HepG2 (cell line): ENCODE measurements around the gene PHF23. TPM values are rescaled to one million over a fixed set of nuclear protein-coding genes. Genes with fewer than 3 reads are reported as not detected.
A peak's percentile ranks its signal among the peaks of the same experiment; 100 is the strongest.

Experiments used
- DMAP1 ChIP-seq: IDR thresholded peaks from 2 replicates; pipeline ENCODE4 v1.6.1; 2016
- HNRNPL ChIP-seq: fragments of 200-400 bp; formaldehyde crosslinking; IDR thresholded peaks from 2 replicates; pipeline ENCODE4 v1.6.1; 2017; ENCODE audit warnings: mild to moderate bottlenecking, low read depth, low read length
- MEIS2 ChIP-seq: sonication (generic); formaldehyde crosslinking; IDR thresholded peaks from 2 replicates; pipeline ENCODE4 v1.9.0; 2021; ENCODE audit warnings: mild to moderate bottlenecking, missing genetic modification reagents
- MIER2 ChIP-seq: IDR thresholded peaks from 2 replicates; pipeline ENCODE4 v1.6.1; 2016; ENCODE audit warnings: missing biosample characterization, missing genetic modification reagents
- PHF21A ChIP-seq: sonication (generic); formaldehyde crosslinking; IDR thresholded peaks from 2 replicates; pipeline ENCODE4 v1.5.0; 2020; ENCODE audit warnings: mild to moderate bottlenecking, missing genetic modification reagents
- RFXANK ChIP-seq: IDR thresholded peaks from 2 replicates; pipeline ENCODE4 v1.6.1; 2016
- RXRA ChIP-seq: sonication (generic); formaldehyde crosslinking; IDR thresholded peaks from 2 replicates; pipeline ENCODE4 v1.5.1; 2020; ENCODE audit warnings: missing genetic modification reagents
- SAP130 ChIP-seq: IDR thresholded peaks from 2 replicates; pipeline ENCODE4 v1.6.1; 2016; ENCODE audit warnings: low read depth
- SP1 ChIP-seq, 2 experiments: fragments of 450-650 bp in 1 of 2; sonication (generic) in 1 of 2; formaldehyde crosslinking in 1 of 2; IDR thresholded peaks; 2 replicates each; pipeline versions ENCODE4 v1.4.0 to v1.6.1; 2016 to 2020; ENCODE audit warnings: missing genetic modification reagents in 1 of 2
- TBX3 ChIP-seq: fragments of 450-650 bp; IDR thresholded peaks from 2 replicates; pipeline ENCODE4 v1.6.1; 2017; ENCODE audit warnings: antibody characterized with exemption, mild to moderate bottlenecking, inconsistent platforms, borderline replicate concordance
- TCF7 ChIP-seq: sonication (generic); IDR thresholded peaks from 2 replicates; pipeline ENCODE4 v1.6.1; 2016; ENCODE audit warnings: antibody characterized with exemption, low read depth
- THAP11 ChIP-seq: IDR thresholded peaks from 2 replicates; pipeline ENCODE4 v1.6.1; 2016; ENCODE audit warnings: missing biosample characterization, missing genetic modification reagents
- YEATS2 ChIP-seq: sonication (generic); formaldehyde crosslinking; IDR thresholded peaks from 2 replicates; pipeline ENCODE4 v1.4.0; 2020; ENCODE audit warnings: missing genetic modification reagents, borderline replicate concordance
- ZFP36L1 ChIP-seq: sonication (generic); formaldehyde crosslinking; IDR thresholded peaks from 2 replicates; pipeline ENCODE4 v1.8.0; 2022; ENCODE audit warnings: mild to moderate bottlenecking, missing genetic modification reagents, moderate library complexity
- ZFP41 ChIP-seq: sonication (generic); formaldehyde crosslinking; IDR thresholded peaks from 2 replicates; pipeline ENCODE4 v1.4.0; 2020; ENCODE audit warnings: mild to moderate bottlenecking, missing genetic modification reagents, borderline replicate concordance
- ZNF253 ChIP-seq: sonication (generic); formaldehyde crosslinking; IDR thresholded peaks from 2 replicates; pipeline ENCODE4 v1.8.0; 2022; ENCODE audit warnings: mild to moderate bottlenecking, missing genetic modification reagents, borderline replicate concordance
- ZNF44 ChIP-seq: sonication (generic); formaldehyde crosslinking; IDR thresholded peaks from 2 replicates; pipeline ENCODE4 v1.5.1; 2020; ENCODE audit warnings: mild to moderate bottlenecking, missing genetic modification reagents
- polyA plus RNA-seq, 8 experiments: library from polyadenylated mRNA; depleted of rRNA in 3 of 8; stranded (reverse) in 7 of 8; unstranded in 1 of 8; fragments of >200 nt; fragmentation: Illumina TruSeq in 4 of 8; extraction: Trizol in 4 of 8; gene quantifications; 2 replicates each; pipeline versions ENCODE4 v1.2.1 to v1.2.3, GENCODE V29; 2011 to 2016; ENCODE audit warnings: low read depth in 4 of 8, missing spikeins in 1 of 8, mixed read lengths in 1 of 8; ENCODE audit not compliant: insufficient read depth in 1 of 8
- total RNA-seq, 5 experiments: library from RNA; depleted of rRNA; stranded (reverse); fragments of >200 nt; fragmentation: Illumina TruSeq; extraction: Trizol; gene quantifications; 2 replicates each; pipeline ENCODE4 v1.2.3, GENCODE V29; 2016; ENCODE audit warnings: low read depth in 1 of 5
- TF ChIP-seq, protein P1 (sequence below): sonication (generic); formaldehyde crosslinking; IDR thresholded peaks from 2 replicates; pipeline ENCODE4 v1.4.0; 2020; ENCODE audit warnings: mild to moderate bottlenecking, missing genetic modification reagents
- TF ChIP-seq, protein P2 (sequence below): sonication (generic); formaldehyde crosslinking; IDR thresholded peaks from 2 replicates; pipeline ENCODE4 v1.8.0; 2022; ENCODE audit warnings: mild to moderate bottlenecking, missing genetic modification reagents; ENCODE audit not compliant: insufficient replicate concordance
- TF ChIP-seq, protein P3 (sequence below): sonication (generic); formaldehyde crosslinking; IDR thresholded peaks from 2 replicates; pipeline ENCODE4 v1.5.0; 2020; ENCODE audit warnings: missing genetic modification reagents
- TF ChIP-seq, protein P4 (sequence below): fragments of 450-650 bp; IDR thresholded peaks from 2 replicates; pipeline ENCODE4 v1.6.1; 2016

The PHF23 gene
- total and polyA plus RNA-seq, 2 of the 13 experiments (the other 11 are each of a cell fraction or from before 2014, with no cell fraction given), result 27.6 to 33.2 TPM

DNA sequence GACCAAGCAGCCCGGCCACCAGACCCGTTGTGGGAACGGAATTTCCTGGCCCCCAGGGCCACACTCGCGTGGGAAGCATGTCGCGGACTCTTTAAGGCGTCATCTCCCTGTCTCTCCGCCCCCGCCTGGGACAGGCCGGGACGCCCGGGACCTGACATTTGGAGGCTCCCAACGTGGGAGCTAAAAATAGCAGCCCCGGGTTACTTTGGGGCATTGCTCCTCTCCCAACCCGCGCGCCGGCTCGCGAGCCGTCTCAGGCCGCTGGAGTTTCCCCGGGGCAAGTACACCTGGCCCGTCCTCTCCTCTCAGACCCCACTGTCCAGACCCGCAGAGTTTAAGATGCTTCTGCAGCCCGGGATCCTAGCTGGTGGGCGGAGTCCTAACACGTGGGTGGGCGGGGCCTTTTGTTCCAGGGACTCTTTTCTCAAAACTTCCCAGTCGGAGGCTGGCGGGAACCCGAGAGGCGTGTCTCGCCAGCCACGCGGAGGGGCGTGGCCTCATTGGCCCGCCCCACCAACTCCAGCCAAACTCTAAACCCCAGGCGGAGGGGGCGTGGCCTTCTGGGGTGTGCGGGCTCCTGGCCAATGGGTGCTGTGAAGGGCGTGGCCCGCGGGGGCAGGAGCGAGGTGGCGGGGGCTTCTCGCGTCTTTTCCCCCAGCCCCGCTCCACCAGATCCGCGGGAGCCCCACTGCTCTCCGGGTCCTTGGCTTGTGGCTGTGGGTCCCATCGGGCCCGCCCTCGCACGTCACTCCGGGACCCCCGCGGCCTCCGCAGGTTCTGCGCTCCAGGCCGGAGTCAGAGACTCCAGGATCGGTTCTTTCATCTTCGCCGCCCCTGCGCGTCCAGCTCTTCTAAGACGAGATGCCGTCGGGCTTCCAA is 42.1 kb upstream of the PHF23 start, which contains the start of gene SLC2A4 (continued):
- 0 out of 2 replicates have a peak, but pooled peaks have one; percentile 24 for TF ChIP-seq TBX3
- TF ChIP-seq DMAP1, result 0 out of 2 replicates have a peak, but pooled peaks have one; percentile 13
- no peak for TF ChIP-seq ZFP41 (CRISPR knock-in tag)
- TF ChIP-seq, protein P1, sequence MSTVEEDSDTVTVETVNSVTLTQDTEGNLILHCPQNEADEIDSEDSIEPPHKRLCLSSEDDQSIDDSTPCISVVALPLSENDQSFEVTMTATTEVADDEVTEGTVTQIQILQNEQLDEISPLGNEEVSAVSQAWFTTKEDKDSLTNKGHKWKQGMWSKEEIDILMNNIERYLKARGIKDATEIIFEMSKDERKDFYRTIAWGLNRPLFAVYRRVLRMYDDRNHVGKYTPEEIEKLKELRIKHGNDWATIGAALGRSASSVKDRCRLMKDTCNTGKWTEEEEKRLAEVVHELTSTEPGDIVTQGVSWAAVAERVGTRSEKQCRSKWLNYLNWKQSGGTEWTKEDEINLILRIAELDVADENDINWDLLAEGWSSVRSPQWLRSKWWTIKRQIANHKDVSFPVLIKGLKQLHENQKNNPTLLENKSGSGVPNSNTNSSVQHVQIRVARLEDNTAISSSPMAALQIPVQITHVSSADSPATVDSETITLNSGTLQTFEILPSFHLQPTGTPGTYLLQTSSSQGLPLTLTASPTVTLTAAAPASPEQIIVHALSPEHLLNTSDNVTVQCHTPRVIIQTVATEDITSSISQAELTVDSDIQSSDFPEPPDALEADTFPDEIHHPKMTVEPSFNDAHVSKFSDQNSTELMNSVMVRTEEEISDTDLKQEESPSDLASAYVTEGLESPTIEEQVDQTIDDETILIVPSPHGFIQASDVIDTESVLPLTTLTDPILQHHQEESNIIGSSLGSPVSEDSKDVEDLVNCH (CRISPR knock-in tag), result no peak
- peak; percentile 34; the same call in 1 of the 2 replicates for TF ChIP-seq THAP11 (CRISPR knock-in tag)
- TF ChIP-seq RXRA (CRISPR knock-in tag), result peak; percentile 4; the same call in 1 of the 2 replicates
- TF ChIP-seq HNRNPL, result 0 out of 2 replicates have a peak, but pooled peaks have one; percentile 24
- TF ChIP-seq MIER2, result no peak
- TF ChIP-seq, protein P2, sequence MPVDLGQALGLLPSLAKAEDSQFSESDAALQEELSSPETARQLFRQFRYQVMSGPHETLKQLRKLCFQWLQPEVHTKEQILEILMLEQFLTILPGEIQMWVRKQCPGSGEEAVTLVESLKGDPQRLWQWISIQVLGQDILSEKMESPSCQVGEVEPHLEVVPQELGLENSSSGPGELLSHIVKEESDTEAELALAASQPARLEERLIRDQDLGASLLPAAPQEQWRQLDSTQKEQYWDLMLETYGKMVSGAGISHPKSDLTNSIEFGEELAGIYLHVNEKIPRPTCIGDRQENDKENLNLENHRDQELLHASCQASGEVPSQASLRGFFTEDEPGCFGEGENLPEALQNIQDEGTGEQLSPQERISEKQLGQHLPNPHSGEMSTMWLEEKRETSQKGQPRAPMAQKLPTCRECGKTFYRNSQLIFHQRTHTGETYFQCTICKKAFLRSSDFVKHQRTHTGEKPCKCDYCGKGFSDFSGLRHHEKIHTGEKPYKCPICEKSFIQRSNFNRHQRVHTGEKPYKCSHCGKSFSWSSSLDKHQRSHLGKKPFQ (CRISPR knock-in tag), result no peak
- TF ChIP-seq, protein P3, sequence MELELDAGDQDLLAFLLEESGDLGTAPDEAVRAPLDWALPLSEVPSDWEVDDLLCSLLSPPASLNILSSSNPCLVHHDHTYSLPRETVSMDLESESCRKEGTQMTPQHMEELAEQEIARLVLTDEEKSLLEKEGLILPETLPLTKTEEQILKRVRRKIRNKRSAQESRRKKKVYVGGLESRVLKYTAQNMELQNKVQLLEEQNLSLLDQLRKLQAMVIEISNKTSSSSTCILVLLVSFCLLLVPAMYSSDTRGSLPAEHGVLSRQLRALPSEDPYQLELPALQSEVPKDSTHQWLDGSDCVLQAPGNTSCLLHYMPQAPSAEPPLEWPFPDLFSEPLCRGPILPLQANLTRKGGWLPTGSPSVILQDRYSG (CRISPR knock-in tag), result no peak
- no peak for TF ChIP-seq ZNF44
- TF ChIP-seq TCF7, result peak; percentile 73
- TF ChIP-seq SAP130 (CRISPR knock-in tag), result peak; percentile 93
- no peak for TF ChIP-seq MEIS2 (CRISPR knock-in tag)
- TF ChIP-seq PHF21A (CRISPR knock-in tag), result peak; percentile 45; the same call in 1 of the 2 replicates
- TF ChIP-seq YEATS2 (CRISPR knock-in tag), result 0 out of 2 replicates have a peak, but pooled peaks have one; percentile 6
- TF ChIP-seq SP1 (IDR thresholded peaks at IDR 0.05), result 0 out of 2 replicates have a peak, but pooled peaks have one; percentile 32
- peak; percentile 93 for TF ChIP-seq SP1 (CRISPR knock-in tag; IDR thresholded peaks at IDR 0.05)
- 0 out of 2 replicates have a peak, but pooled peaks have one; percentile 59 for TF ChIP-seq ZFP36L1
- TF ChIP-seq, protein P4, sequence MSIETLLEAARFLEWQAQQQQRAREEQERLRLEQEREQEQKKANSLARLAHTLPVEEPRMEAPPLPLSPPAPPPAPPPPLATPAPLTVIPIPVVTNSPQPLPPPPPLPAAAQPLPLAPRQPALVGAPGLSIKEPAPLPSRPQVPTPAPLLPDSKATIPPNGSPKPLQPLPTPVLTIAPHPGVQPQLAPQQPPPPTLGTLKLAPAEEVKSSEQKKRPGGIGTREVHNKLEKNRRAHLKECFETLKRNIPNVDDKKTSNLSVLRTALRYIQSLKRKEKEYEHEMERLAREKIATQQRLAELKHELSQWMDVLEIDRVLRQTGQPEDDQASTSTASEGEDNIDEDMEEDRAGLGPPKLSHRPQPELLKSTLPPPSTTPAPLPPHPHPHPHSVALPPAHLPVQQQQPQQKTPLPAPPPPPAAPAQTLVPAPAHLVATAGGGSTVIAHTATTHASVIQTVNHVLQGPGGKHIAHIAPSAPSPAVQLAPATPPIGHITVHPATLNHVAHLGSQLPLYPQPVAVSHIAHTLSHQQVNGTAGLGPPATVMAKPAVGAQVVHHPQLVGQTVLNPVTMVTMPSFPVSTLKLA, result peak; percentile 85
- 0 out of 2 replicates have a peak, but pooled peaks have one; percentile 1 for TF ChIP-seq ZNF253 (CRISPR knock-in tag)
- no peak for TF ChIP-seq RFXANK
